Measurements from ENCODE around the gene KCTD1.
"Not testable (repeated sequence)": the region's sequence is repeated elsewhere in the genome, so short reads cannot be mapped to it uniquely, and the experiment has no call there.

KCTD1 gene

DNA sequence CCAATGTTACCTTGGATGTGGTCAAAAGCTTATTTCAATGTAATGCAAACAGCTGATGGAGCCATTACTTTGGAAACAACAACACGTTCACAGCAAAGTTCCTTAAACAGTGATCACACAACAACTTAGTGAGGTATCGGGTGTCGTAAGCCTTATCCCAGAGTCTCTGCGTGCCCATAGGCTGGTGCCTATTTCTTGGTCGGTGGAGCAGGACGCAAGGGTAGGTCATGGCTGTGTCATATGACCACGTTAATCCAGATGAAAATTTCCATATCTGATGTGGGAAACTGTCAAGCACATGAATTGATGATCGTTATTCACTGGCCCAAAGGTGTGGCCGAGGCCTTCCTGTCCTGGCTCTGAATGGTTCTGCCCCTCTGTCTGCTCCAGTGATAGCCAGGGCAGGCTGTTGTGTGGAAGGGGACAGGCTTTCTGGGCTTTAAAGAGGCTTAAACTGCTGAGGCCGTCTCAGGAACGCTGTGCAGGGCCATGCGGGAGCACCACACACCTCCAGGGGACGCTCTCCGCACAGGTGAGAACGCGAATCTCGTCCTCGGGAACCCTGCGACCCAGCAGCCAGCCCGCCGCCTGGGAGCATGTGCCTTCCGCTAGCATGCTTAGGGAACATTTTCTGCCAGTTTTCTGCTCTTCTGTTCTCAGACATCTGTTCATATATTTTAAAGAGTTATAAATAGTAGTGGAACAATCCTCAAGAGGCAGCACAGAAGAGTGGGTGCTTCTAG is 90.6 kb downstream of the KCTD1 start:
- no peak for DNase-seq (ENCODE audit: low read depth)

DNA sequence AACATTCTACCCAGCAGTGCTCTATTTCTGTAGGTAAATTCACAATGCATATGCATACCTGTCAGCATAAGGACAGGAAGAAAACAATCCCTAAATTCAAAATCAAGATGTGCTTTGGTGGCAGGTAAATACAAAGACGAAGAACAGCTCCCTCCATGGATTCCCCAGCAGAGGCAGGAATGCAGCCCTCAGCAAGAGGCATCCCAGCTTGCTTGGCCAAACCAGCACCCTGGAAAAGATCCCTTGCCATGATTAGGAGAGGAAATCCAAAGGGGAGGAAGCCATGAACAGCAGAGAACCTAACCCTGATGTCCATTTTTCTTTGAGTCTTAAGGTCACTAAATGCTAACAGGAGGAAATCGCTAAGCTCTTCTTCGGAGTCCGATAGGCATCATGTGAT is 91.2 kb downstream of the KCTD1 start:
- no peak for DNase-seq (ENCODE audit: low read depth)

DNA sequence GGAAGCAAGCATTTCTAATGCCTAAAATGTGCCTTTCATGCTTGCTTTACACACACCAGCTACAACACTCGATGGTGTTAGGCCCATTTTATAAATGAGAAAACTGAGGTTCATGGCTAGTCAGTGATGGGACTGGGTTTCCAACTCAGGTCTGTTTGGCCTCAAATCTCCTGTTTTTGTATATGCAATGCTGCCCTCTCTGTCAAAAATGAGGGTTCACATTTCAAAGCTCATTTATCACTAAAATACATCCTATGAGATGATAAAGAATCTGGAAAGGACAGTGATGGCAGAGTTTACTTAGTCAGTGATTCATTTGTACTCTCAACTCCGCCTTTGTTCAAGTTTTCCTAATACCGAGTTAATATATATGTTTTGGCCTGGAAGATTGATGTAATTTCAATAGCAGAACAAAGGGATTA is 92.3 kb downstream of the KCTD1 start:
- no peak for DNase-seq (ENCODE audit: low read depth)

DNA sequence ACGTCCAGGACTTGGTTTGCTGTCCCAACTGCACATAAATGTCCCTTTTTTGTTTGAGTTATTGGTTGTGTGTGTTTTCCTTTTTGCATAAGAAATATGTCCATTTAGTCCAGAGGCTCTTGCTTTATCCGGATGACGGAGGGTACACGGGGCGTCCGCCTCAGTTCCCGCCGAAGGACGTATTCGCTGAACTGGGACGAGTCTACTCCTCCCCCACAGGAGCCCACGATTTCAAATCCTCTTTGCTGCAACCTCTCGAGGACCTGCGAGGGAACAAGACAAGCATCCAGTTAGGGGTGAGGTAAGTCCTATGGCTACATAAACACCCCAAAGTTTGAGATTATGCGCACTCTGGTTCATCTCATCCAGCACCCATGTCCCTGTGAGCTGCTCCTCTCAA is 92.7 kb downstream of the KCTD1 start:
- no peak for DNase-seq (ENCODE audit: low read depth)

DNA sequence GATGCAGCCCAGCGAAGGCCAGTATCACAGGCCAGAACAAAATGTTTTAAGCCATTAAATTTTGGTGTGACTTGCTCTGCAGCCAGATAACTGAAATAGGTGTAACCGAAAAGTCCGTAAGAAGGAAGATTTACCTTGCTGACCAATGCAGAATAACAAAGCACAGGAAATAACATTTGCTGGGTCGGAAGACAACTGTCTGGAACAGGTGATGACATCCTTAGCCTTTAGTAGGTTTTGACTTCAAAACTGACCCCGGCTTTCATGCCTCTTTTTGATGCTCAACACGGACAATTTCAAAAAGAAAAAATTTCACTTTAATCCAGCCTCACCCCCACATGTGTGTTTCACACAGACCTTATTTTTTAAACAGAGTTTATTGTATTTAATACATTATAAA is 93.7 kb downstream of the KCTD1 start:
- DNase-seq (ENCODE audit: low read depth) = no peak

DNA sequence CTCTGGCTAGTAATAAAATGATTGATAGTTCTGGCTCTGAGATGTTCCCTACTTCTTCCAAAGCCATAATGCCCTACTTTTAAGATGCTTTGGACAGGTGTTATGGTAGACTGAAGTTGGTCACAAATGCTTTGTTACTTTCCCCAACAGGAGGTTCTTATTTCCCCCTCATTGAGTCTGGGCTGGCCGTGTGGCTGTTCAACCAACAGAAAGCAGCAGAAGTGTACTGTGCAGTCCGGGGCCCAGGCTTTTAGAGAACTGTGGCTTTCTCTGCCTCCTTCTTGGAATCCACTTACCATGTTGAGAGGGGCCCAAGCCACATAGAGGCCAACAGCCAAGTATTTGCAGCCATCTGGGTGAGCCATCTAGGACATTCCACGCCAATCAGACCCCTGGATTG is 94.2 kb downstream of the KCTD1 start:
- DNase-seq (ENCODE audit: low read depth) = no peak

DNA sequence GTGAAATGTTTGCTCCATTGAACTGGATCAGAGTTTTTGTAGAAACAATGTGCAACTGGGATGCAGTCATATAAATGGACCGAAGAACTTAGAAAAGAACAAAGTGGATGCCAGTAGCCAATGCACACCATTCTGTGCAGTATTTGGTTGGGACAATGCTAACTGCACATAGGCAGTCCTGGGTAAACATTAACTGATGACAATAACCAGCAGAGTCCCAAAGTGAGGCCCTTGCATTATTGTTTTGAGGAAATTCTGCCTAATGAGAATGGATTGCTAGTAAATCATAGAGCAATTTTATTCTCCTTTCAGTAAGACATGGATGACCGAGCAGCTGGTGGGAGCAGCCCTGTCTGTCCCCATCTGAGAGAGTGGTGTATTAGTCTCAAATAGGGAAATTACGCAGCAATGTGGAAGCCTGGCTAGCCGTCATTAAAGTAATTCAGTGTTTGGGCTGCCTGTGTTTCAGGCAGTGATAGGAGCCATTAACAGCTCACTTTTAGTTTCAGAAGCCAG is 94.9 kb downstream of the KCTD1 start:
- DNase-seq (ENCODE audit: low read depth) = no peak

DNA sequence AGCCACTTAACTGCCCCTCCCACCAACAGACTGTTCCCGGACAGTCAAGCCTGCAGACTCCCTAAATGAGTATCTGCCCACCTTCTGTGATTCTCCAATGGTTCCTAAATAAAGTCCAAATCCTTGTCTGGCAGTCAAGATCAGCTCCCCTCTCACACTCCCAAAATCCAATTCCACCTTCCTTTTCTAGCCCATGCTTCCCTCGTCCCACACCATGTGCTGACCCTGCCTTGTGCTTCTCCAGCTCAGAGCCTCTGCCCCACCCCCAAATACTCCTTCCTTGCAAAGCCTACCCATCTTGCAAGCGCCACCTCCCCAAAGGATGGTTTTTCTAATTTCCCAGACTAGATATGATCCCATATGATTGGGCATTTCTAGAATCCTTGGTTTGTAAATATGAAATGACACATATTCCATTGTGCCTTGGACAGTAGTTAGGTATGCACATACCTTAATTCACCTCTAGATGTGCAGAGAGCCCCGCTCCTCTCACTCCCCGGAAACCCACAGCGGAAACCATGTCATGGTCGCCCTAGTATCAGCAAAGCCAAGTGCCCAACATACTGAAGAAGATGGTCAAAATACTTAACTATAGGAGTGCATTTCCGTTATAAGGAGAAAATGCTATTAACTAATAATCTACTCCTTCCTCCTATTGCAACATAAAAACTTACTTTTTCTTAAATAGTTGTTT is 97.2 kb downstream of the KCTD1 start:
- DNase-seq (ENCODE audit: low read depth) = no peak

DNA sequence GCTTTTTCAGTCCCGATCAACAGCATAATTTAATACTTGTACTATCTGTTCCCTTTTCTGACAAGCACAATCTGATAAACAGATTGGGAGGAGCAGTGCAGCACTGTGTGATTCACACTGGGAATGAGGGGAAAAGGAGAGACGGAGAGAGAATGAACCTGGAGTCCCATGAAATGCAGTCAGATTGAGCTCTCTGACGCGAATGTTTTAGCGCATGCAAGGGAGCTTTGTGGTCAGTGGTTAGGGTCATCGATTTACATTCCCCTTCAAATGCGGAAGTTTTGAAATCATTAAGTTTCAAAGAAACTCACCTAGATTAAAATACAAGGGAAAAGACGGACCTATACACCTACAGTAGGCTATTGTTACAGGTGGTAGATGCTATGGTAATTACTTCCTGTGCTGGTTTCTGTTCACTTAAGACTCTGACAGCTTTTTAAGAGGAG is 99.6 kb downstream of the KCTD1 start:
- no peak for DNase-seq (ENCODE audit: low read depth)

DNA sequence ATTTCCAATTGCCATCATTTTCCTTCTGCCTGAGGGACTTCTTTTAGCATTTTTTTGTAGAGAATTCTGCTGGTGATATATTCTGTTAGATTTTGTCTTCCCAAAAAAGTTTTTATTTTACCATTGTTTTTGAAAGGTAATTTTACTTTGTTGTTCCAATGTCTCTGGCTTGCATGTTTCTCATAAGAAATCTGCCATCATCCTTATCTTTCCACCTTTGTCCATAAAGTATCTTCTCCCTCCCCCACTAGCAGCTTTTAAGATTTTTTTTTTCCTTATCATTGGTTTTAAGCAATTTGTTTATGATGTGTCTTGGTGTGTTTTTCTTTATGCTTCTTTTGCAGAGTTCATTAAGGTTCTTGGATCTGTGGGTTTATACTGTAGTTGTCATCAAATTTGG is 104.5 kb downstream of the KCTD1 start:
- no peak for DNase-seq (ENCODE audit: low read depth)

DNA sequence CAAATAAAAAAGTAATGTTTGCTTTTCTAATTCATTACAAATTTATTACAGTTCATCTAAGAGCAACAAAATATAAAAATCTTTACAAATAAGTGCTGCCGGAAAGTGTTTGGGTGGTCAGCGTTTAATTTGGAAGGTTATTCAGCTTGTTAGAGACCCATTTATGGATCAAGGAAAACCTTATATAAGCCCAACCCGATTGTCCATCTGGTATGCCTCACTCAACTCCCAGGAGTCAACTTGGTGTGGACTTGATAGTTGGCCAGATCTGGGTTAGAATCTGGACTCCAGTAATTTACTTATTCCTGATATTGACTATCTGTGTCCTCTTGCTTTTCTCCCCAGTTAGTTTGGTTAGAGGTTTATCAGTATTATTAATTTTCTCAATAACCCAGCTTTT is 106.2 kb downstream of the KCTD1 start:
- no peak for DNase-seq (ENCODE audit: low read depth)

DNA sequence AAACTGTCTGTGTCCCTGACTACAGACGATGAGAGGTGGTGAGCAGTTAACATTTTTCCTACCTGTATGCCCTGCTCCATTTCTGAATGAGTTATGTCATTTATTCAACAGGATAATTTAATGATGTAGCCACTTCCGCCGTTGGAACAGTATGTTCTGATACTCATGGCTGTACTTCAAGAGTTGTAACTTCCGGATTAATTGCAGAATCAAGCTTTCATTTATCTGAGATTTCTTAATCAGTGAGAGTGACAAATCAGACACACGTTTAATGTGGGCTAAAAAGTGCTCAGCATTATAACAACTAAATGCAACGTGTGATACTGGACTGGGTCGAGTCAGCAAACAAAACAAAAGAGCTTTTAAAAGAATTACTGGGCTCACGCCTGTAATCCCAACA is 107.7 kb downstream of the KCTD1 start:
- DNase-seq (ENCODE audit: low read depth) = no peak

DNA sequence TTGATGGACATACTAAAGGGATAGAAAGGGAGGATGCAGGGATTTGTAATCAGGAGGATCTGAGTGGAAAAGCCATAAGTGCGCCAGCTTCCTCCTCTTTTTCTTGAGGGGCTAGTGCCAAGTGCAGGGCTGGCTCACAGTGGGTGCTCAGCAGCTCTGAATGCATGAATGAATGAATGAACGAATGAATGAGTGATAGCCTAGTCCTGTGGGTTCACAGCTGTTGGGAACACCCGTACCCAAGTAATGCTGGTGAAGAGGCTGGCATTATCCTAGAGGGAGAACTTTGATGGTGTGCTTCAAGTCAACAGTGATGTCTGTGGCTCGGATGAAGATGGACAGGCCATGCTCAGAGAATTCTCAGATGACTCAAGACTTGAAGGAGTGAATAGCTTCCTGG is 108.8 kb downstream of the KCTD1 start:
- DNase-seq (ENCODE audit: low read depth) = no peak

DNA sequence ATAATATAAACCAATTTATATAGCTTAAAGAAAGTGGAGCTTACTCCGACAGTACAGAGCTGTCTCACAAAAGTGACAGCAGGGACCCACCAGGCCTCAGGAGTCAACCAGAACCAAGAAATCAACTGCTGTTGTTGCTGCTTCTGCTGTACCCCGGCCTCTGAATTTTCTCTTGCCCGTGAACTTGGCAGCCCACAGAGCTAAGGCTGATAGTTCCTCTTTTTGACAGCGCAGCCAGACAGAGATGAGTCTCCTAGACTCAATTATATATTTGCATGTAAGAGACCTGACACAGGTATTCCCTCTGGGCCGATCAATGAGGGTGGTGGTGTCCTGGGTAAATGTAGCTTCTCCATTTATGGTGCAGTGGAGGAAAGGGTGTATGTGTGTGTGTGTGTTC is 109.4 kb downstream of the KCTD1 start:
- DNase-seq (ENCODE audit: low read depth) = no peak

DNA sequence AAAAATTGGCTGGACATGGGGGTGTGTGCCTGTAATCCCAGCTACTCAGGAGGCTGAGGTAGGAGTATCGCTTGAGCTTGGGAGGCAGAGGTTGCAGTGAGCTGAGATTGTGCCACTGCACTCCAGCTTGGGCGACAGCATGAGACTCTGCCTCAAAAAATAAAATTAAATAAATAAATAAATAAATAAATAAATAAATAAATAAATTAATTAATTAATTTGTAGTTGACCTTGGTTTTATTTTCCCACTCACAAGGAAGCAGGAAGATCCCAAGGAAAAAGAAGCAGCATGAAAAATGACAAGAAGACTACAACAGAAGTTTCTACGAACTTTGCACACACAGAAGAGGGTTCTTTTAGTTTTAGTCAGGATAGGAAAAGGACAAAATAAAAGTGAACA is 110.7 kb downstream of the KCTD1 start:
- not testable (repeated sequence) for DNase-seq (ENCODE audit: low read depth)

DNA sequence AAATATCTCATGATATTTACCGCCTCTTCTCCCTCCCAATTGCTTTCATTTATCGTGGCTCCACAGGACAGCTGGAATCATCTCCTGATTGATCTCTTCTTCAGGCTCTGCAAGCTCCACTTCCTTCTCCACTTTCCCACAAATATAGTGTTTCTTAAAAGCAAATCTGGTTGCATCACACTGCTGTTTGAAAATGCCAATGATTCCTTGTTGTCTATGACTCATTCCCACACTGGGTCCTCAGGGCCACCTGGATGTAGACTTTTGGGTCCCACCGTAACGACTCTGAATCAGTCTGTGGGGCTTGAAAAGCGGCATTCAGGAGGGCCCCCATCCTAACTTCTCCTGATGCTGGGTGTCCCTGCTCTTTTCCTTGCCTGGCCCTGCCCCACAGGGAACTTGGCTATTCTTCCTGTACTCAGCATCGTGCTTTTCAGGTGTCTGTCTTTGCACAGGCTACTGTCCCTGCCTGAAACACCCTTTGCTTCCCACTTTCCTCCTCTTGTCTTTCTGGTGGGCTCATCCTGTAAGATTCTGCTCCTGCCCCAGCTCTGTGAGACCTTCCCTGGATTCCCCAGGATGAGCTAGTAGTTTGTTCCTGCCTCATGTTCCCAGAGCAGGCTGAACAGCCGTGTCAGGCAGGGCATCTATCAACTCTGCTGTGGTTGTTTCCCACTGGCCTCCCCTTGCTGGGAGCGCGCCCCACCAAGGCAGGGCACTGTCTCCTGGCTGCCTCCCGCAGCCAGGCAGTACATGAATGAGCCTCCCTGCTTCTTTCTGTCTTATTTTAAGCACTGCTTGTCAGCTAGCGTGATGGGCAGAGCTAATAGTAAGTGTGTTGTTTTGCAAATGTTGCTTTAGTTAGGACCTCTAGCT is 111.9 kb downstream of the KCTD1 start:
- DNase-seq (ENCODE audit: low read depth) = peak; percentile 55

DNA sequence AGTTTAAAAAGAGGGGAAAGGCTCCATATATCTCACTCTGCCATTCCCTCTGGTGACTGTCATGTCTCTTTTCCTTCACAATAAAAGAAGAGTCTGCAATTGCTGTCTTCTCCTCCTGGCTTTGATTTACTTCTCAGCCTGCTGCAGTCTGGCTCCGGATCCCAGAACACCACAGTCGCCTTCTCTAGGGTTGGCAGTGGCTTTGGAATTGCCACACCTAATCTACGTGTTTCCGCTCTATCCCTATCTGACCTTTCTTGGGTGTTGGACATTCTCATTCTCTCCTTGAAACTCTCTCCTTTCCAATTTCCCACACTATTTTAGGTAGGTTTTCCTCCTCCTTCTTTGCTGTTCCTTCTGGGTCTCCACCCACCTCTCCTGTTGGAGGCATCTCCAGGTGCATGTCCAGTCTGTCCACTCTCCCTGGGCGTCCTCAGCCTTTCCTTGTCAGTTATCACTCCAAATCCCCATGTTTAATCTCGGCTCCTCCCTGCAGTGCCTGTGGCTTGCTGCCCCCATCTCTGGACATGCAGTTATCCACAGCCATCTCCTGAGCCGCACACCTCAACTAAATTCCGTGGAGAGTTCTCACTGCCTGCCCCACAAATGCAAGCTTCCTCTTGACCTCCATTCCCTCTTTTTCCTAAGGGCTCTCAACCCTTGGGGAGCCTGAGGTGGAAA is 112.8 kb downstream of the KCTD1 start:
- DNase-seq (ENCODE audit: low read depth) = no peak

DNA sequence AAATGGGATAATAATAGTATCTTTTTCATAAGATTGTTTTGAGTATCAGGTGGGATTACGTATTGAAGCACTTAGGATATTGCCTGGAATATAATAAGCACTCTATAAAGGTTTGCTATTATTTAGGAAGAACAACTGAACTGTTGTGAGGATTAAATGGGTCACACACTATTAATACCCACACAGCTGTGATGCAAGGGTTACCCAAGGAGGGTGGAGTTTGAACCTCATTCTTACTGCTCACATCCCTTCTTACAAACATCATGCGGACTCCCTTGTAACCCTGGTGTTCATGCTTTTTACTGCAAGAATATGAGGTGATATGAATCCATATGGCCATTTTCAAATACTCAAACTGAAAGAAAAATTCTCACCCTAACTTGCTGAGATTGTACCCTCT is 113.5 kb downstream of the KCTD1 start:
- no peak for DNase-seq (ENCODE audit: low read depth)

DNA sequence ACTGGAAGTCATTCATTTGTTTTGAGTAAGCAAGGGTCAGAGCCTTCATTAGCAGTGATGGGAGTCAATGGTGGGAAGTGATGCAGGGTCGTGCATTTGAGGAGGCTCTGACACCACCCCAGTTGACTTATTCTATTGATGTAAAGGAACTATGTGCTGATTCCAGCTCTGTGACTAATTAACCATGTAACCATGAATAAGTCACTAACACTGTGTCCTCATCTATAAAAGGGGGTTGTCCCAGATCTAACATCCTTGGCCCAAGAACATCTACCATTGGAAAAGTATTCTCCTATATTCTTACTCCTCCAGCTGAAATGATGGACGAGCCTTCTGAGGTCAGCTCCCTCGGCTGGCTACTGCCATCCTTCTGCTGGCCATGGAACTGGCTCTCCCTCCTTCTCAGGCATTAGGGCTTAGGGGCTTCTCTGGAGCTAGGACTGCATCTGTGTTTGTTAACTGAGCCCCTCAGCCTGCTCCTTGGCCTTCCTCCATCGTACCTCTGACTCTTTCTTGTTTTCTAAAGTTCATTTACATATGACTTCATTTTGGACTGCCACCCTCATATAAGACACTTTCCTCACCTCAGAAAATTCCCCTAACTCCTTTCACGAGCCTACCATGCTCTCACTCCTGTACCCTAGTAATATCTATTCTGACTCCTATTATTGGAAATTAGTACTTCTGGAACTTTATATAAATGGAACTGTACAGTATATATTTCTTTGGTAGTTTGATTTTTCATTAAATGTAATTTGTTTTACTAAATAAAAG is 115.5 kb downstream of the KCTD1 start:
- DNase-seq (ENCODE audit: low read depth) = no peak

DNA sequence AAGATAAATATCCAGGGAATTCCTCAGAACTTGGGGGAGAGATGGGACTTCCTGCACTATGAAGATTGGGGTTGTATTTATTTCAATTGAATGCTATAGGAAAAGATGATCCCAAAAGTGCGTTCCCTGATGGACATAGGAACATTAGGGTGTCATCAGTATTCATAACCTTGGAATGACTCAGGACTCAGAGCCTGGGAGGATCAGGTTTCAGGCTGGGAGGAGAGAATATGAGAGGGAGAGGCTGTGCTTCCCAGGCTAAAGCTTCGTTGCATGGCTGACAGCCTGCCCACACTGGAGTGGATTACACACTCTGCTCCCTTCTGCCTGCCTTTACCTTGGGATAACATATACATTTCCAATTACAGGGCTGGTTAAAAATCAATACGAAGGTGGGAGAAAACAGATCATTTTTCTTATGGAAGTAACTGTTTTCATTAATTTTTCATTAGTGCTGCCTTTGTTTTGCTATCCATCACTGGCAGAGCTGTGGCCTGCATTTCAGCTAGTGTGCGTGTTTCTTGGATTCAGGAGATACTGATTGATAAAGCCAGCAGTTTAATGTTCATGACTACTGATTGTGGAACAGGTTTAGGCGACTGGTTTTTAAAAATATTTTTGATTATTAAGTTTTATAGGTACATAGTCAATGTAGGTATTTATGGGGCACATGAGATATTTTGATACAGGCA is 118.7 kb downstream of the KCTD1 start:
- peak; percentile 80 for DNase-seq (ENCODE audit: low read depth)

DNA sequence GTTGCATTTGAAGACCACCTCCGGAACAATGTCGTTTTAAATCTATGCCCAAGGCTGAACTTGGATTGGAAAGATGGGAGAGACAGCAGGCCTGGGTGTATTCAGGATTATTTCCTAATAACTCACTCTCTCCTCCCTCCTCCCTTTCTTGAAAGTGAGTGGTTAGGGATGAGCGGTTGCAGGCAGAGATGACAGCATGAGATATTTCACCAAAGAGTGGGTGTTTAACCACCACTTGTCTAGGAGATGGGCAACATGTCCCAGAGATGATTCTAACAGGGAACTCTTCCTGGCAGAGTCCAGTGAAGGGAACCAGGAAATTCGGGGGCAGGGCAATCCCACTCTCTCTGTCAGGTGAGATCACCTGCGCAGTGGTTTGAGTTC is 123.2 kb downstream of the KCTD1 start:
- DNase-seq (ENCODE audit: low read depth) = no peak

Measured in fibroblast of gingiva (primary cell).